Parathyroid adenoma (tissue), 2 donors: ENCODE data around the gene XIST.
"Not testable (repeated sequence)": the region's sequence is repeated elsewhere in the genome, so short reads cannot be mapped to it uniquely, and the experiment has no call there.

Experiments used
- H2AFZ ChIP-seq: fragments of 300-600 bp; sonication (generic); one replicate; pipeline ENCODE4 v1.7.0; 2017; ENCODE audit warnings: antibody characterized with exemption, mild to moderate bottlenecking
- H3K27ac ChIP-seq: fragments of 300-600 bp; sonication (generic); one replicate; pipeline ENCODE4 v1.7.0; 2017
- H3K27me3 ChIP-seq: fragments of 300-600 bp; sonication (generic); one replicate; pipeline ENCODE4 v1.7.0; 2017; ENCODE audit warnings: low read length; ENCODE audit not compliant: control insufficient read depth, insufficient read depth
- H3K36me3 ChIP-seq: fragments of 300-600 bp; sonication (generic); one replicate; pipeline ENCODE4 v1.7.0; 2017; ENCODE audit warnings: low read length; ENCODE audit not compliant: control insufficient read depth, insufficient read depth
- H3K4me1 ChIP-seq: fragments of 300-600 bp; sonication (generic); one replicate; pipeline ENCODE4 v1.7.0; 2017; ENCODE audit warnings: control low read depth
- H3K4me2 ChIP-seq: fragments of 300-600 bp; sonication (generic); one replicate; pipeline ENCODE4 v1.7.0; 2017; ENCODE audit warnings: low read length
- H3K4me3 ChIP-seq: fragments of 300-600 bp; sonication (generic); one replicate; pipeline ENCODE4 v1.7.0; 2017; ENCODE audit warnings: low read depth, low read length
- H3K79me2 ChIP-seq: fragments of 300-600 bp; sonication (generic); one replicate; pipeline ENCODE4 v1.7.0; 2017; ENCODE audit warnings: control low read depth
- H3K9ac ChIP-seq: fragments of 300-600 bp; sonication (generic); one replicate; pipeline ENCODE4 v1.7.0; 2017; ENCODE audit warnings: mild to moderate bottlenecking
- H3K9me3 ChIP-seq: fragments of 300-600 bp; sonication (generic); one replicate; pipeline ENCODE4 v1.7.0; 2017; ENCODE audit warnings: low read length; ENCODE audit not compliant: control insufficient read depth
- TF ChIP-seq, protein P1 (sequence below): fragments of 300-600 bp; sonication (generic); IDR thresholded peaks from one replicate; pipeline ENCODE4 v1.7.0; 2017; ENCODE audit warnings: antibody characterized with exemption, mild to moderate bottlenecking
- donor health status: primary hyperparathyroidism.

Gene XIST

DNA sequence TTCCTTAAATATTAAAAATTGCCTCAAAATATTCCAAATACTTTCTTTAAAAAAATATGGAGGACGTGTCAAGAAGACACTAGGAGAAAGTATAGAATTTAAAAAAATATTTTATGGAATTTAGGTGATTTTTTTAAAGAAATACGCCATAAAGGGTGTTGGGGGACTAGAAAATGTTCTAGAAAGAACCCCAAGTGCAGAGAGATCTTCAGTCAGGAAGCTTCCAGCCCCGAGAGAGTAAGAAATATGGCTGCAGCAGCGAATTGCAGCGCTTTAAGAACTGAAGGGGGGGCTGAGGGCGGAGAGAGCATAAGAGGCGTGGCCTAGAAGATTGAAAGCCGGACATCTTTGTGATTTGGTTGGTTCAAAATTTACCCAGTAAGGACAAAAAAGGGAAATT, at the start of gene XIST:
XIST (minus strand) TSS at position 248 of the 400 bp plus-strand sequence.
- Histone ChIP-seq H3K9me3 (no peaks in the 10 kb centered on the region), H3K4me3 (no peak within 1 kb of the TSS), H3K27ac (no peak within 1 kb of the TSS), H3K27me3 (no peaks in the 10 kb centered on the region), H3K9ac (no peak within 1 kb of the TSS), H3K79me2 (no peaks in the 10 kb centered on the region), H3K4me2 (no peak within 1 kb of the TSS), H2AFZ (no peak within 1 kb of the TSS), H3K4me1 (no peaks in the 10 kb centered on the region), H3K36me3 (no peaks in the 10 kb centered on the region)
- TF ChIP-seq, protein P1, sequence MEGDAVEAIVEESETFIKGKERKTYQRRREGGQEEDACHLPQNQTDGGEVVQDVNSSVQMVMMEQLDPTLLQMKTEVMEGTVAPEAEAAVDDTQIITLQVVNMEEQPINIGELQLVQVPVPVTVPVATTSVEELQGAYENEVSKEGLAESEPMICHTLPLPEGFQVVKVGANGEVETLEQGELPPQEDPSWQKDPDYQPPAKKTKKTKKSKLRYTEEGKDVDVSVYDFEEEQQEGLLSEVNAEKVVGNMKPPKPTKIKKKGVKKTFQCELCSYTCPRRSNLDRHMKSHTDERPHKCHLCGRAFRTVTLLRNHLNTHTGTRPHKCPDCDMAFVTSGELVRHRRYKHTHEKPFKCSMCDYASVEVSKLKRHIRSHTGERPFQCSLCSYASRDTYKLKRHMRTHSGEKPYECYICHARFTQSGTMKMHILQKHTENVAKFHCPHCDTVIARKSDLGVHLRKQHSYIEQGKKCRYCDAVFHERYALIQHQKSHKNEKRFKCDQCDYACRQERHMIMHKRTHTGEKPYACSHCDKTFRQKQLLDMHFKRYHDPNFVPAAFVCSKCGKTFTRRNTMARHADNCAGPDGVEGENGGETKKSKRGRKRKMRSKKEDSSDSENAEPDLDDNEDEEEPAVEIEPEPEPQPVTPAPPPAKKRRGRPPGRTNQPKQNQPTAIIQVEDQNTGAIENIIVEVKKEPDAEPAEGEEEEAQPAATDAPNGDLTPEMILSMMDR, result no peak

DNA sequence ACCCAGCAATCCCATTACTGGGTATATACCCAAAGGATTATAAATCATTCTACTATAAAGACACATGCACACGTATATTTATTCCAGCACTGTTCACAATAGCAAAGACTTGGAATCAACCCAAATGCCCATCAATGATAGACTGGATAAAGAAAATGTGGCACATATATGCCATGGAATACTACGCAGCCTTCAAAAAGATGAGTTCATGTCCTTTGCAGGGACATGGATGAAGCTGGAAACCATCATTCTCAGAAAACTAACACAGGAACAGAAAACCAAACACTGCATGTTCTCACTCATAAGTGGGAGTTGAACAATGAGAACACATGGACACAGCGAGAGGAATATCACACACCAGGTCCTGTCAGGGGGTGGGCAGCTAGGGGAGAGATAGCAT, 45.8 kb upstream of the XIST start:
- not testable (repeated sequence) for H2AFZ ChIP-seq, H3K9ac ChIP-seq, H3K4me1 ChIP-seq, H3K27me3 ChIP-seq, H3K9me3 ChIP-seq, H3K27ac ChIP-seq, H3K4me2 ChIP-seq, H3K79me2 ChIP-seq, H3K4me3 ChIP-seq, H3K36me3 ChIP-seq

DNA sequence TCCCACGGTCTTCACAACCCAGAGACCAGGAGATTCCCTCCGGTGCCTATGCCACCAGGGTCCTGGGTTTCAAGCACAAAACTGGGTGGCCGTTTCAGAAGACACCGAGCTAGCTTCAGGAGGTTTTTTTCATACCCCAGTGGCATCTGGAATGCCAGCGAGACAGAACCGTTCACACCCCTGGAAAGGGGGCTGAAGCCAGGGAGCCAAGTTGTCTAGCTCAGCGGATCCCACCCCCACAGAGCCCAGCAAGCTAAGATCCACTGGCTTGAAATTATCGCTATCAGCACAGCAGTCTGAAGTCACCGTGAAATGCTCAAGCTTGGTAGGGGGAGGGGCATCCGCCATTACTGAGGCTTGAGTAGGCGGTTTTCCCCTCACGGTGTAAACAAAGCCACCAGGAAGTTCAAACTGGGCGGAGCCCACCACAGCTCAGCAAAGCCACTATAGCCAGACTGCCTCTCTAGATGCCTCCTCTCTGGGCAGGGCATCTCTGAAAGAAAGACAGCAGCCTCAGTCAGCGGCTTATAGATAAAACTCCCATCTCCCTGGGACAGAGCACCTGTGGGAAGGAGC, 40.1 kb upstream of the XIST start:
- H3K4me2 ChIP-seq, H3K9me3 ChIP-seq, H3K9ac ChIP-seq, H3K27ac ChIP-seq, H3K79me2 ChIP-seq, H3K4me1 ChIP-seq, H3K27me3 ChIP-seq, H2AFZ ChIP-seq, H3K4me3 ChIP-seq, H3K36me3 ChIP-seq: not testable (repeated sequence)

DNA sequence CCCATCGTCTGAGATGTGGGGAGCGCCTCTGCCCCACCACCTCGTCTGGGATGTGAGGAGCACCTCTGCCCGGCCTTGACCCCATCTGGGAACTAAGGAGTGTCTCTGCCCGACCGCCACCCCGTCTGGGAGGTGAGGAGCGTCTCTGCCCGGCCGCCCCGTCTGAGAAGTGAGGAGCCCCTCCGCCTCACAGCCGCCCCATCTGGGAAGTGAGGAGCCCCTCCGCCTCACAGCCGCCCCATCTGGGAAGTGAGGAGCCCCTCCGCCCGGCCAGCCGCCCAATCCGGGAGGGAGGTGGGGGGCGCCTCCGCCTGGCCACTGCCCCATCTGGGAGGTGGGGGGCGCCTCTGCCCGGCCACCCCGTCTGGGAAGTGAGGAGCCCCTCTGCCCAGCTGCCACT, 29.7 kb upstream of the XIST start:
- H3K4me1 ChIP-seq, H3K36me3 ChIP-seq, H3K79me2 ChIP-seq, H3K9me3 ChIP-seq, H3K27ac ChIP-seq, H3K27me3 ChIP-seq, H3K9ac ChIP-seq, H2AFZ ChIP-seq, H3K4me2 ChIP-seq, H3K4me3 ChIP-seq: not testable (repeated sequence)

DNA sequence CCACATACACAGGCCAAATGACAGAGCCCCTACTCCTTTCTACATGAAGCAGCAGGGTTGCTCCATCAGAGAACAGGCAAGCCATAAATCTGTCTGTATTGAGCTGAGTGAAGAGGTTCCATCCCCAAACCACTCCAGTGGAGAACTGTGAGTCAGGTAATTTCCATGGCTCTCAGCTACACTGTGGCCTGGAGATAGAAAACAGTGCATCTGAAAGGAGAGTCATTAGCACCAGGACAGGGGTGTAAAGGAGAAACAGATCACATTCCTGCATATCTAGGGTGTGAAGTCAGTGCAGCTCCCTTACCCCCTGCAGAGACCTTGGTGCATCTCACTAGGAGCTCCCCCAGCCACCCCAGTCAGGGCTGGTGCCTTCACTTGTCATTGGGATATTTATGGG, 25.2 kb upstream of the XIST start:
- Histone ChIP-seq H3K36me3 (no peaks in the 10 kb centered on the region), H3K4me3 (no peak overlapping the region), H3K27ac (no peak overlapping the region), H3K79me2 (no peaks in the 10 kb centered on the region), H3K4me1 (no peaks in the 10 kb centered on the region), H3K9me3 (no peaks in the 10 kb centered on the region), H3K27me3 (no peaks in the 10 kb centered on the region), H3K9ac (no peak overlapping the region), H3K4me2 (no peak overlapping the region), H2AFZ (no peak overlapping the region)
- TF ChIP-seq, protein P1, result no peak

DNA sequence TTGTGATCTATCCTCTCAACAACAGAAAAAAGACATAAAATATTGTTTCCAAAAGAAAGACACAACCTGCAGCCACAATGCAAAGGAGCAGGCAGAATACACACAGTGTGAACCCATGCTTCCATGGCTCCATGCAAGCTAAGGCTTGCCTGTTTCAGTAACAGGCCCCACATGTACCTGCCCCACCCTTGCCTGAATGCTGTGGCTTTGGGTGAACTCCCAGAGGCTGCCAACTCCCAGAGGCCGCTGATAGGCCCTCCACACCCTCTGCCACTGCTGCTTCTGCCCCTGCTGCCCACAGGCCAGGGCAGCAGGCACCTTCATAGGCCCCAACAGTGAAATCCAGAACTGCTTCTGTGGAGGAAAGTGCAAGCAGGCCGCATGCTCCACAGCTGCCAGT, 24.4 kb upstream of the XIST start:
- H3K79me2 ChIP-seq, result no peaks in the 10 kb centered on the region
- no peak overlapping the region for H3K27ac ChIP-seq
- no peak overlapping the region for H3K9ac ChIP-seq
- H3K4me1 ChIP-seq, result no peaks in the 10 kb centered on the region
- H3K4me2 ChIP-seq, result no peak overlapping the region
- H3K36me3 ChIP-seq, result no peaks in the 10 kb centered on the region
- no peaks in the 10 kb centered on the region for H3K9me3 ChIP-seq
- no peaks in the 10 kb centered on the region for H3K27me3 ChIP-seq
- H2AFZ ChIP-seq, result no peak overlapping the region
- TF ChIP-seq, protein P1, result no peak
- H3K4me3 ChIP-seq, result no peak overlapping the region
